Measurements from ENCODE around the gene ARFGAP1.

Gene ARFGAP1

GRCh38 chr20:63315731-63316491 is 43.3 kb downstream of the ARFGAP1 start:
- no peaks in the 10 kb centered on the region for H3K9me3 Mint-ChIP-seq
- H3K4me1 Mint-ChIP-seq (ENCODE audit: low read depth), result no peaks in the 10 kb centered on the region
- no peaks in the 10 kb centered on the region for H3K36me3 Mint-ChIP-seq (ENCODE audit: low read depth)
- no peak overlapping the region for H3K4me3 Mint-ChIP-seq
- no peaks in the 10 kb centered on the region for H3K27me3 Mint-ChIP-seq
- no peak overlapping the region for H3K27ac Mint-ChIP-seq

- no peak overlapping the region for H3K27ac Mint-ChIP-seq
- H3K27me3 Mint-ChIP-seq, result no peaks in the 10 kb centered on the region
- H3K4me3 Mint-ChIP-seq, result no peak overlapping the region
- no peaks in the 10 kb centered on the region for H3K4me1 Mint-ChIP-seq (ENCODE audit: low read depth)
- H3K9me3 Mint-ChIP-seq, result no peaks in the 10 kb centered on the region
- no peaks in the 10 kb centered on the region for H3K36me3 Mint-ChIP-seq (ENCODE audit: low read depth)
Observed at GRCh38 chr20:63316502-63316921, 43.9 kb downstream of the ARFGAP1 start.

- Mint-ChIP-seq H3K9me3 (no peaks in the 10 kb centered on the region), H3K36me3 (ENCODE audit: low read depth) (no peaks in the 10 kb centered on the region), H3K4me1 (ENCODE audit: low read depth) (no peaks in the 10 kb centered on the region), H3K27ac (no peak overlapping the region), H3K4me3 (no peak overlapping the region), H3K27me3 (no peaks in the 10 kb centered on the region)
Observed at GRCh38 chr20:63317061-63317460, 44.4 kb downstream of the ARFGAP1 start.

GRCh38 chr20:63317601-63318291 is 45.1 kb downstream of the ARFGAP1 start:
- H3K4me3 Mint-ChIP-seq, result no peak overlapping the region
- H3K27ac Mint-ChIP-seq, result no peak overlapping the region
- no peaks in the 10 kb centered on the region for H3K9me3 Mint-ChIP-seq
- H3K36me3 Mint-ChIP-seq (ENCODE audit: low read depth), result no peaks in the 10 kb centered on the region
- no peaks in the 10 kb centered on the region for H3K4me1 Mint-ChIP-seq (ENCODE audit: low read depth)
- H3K27me3 Mint-ChIP-seq, result no peaks in the 10 kb centered on the region

- no peak overlapping the region for H3K27ac Mint-ChIP-seq
- H3K4me1 Mint-ChIP-seq (ENCODE audit: low read depth), result no peaks in the 10 kb centered on the region
- no peaks in the 10 kb centered on the region for H3K9me3 Mint-ChIP-seq
- no peak overlapping the region for H3K4me3 Mint-ChIP-seq
- H3K36me3 Mint-ChIP-seq (ENCODE audit: low read depth), result no peaks in the 10 kb centered on the region
- no peaks in the 10 kb centered on the region for H3K27me3 Mint-ChIP-seq
Observed at GRCh38 chr20:63318391-63319163, 46.0 kb downstream of the ARFGAP1 start.

GRCh38 chr20:63319164-63320040 is 46.8 kb downstream of the ARFGAP1 start:
- Mint-ChIP-seq H3K9me3 (no peaks in the 10 kb centered on the region), H3K36me3 (ENCODE audit: low read depth) (no peaks in the 10 kb centered on the region), H3K27ac (no peak overlapping the region), H3K27me3 (no peaks in the 10 kb centered on the region), H3K4me3 (no peak overlapping the region), H3K4me1 (ENCODE audit: low read depth) (no peaks in the 10 kb centered on the region)

- Mint-ChIP-seq H3K27me3 (no peaks in the 10 kb centered on the region), H3K4me3 (no peak overlapping the region), H3K4me1 (ENCODE audit: low read depth) (no peaks in the 10 kb centered on the region), H3K9me3 (no peaks in the 10 kb centered on the region), H3K27ac (no peak overlapping the region), H3K36me3 (ENCODE audit: low read depth) (no peaks in the 10 kb centered on the region)
Observed at GRCh38 chr20:63320041-63320511, 47.5 kb downstream of the ARFGAP1 start.

GRCh38 chr20:63320616-63321147 is 48.1 kb downstream of the ARFGAP1 start:
- H3K4me3 Mint-ChIP-seq, result no peak overlapping the region
- no peaks in the 10 kb centered on the region for H3K9me3 Mint-ChIP-seq
- H3K27ac Mint-ChIP-seq, result no peak overlapping the region
- no peaks in the 10 kb centered on the region for H3K4me1 Mint-ChIP-seq (ENCODE audit: low read depth)
- H3K27me3 Mint-ChIP-seq, result no peaks in the 10 kb centered on the region
- H3K36me3 Mint-ChIP-seq (ENCODE audit: low read depth), result no peaks in the 10 kb centered on the region

- H3K9me3 Mint-ChIP-seq, result no peaks in the 10 kb centered on the region
- H3K4me1 Mint-ChIP-seq (ENCODE audit: low read depth), result no peaks in the 10 kb centered on the region
- H3K36me3 Mint-ChIP-seq (ENCODE audit: low read depth), result no peaks in the 10 kb centered on the region
- H3K27me3 Mint-ChIP-seq, result no peaks in the 10 kb centered on the region
- no peak overlapping the region for H3K4me3 Mint-ChIP-seq
- H3K27ac Mint-ChIP-seq, result no peak overlapping the region
Observed at GRCh38 chr20:63321148-63321831, 48.7 kb downstream of the ARFGAP1 start.

GRCh38 chr20:63322146-63322932 is 49.7 kb downstream of the ARFGAP1 start:
- H3K27ac Mint-ChIP-seq, result no peak overlapping the region

GRCh38 chr20:63322933-63323273 is 50.3 kb downstream of the ARFGAP1 start:
- Mint-ChIP-seq H3K36me3 (ENCODE audit: low read depth) (no peaks in the 10 kb centered on the region), H3K4me3 (no peak overlapping the region), H3K9me3 (no peaks in the 10 kb centered on the region), H3K27ac (no peak overlapping the region), H3K27me3 (no peaks in the 10 kb centered on the region), H3K4me1 (ENCODE audit: low read depth) (peaks cover 2% of the 10 kb centered on the region)

More at GRCh38 chr20:63322146-63322932, 49.7 kb downstream of the ARFGAP1 start:
- Mint-ChIP-seq H3K4me1 (ENCODE audit: low read depth) (peaks cover 2% of the 10 kb centered on the region), H3K27me3 (no peaks in the 10 kb centered on the region), H3K36me3 (ENCODE audit: low read depth) (no peaks in the 10 kb centered on the region), H3K9me3 (no peaks in the 10 kb centered on the region), H3K4me3 (no peak overlapping the region)

- Mint-ChIP-seq H3K4me3 (no peak overlapping the region), H3K27me3 (no peaks in the 10 kb centered on the region), H3K27ac (no peak overlapping the region), H3K36me3 (ENCODE audit: low read depth) (no peaks in the 10 kb centered on the region), H3K9me3 (no peaks in the 10 kb centered on the region), H3K4me1 (ENCODE audit: low read depth) (peaks cover 2% of the 10 kb centered on the region)
Observed at GRCh38 chr20:63323357-63323981, 50.9 kb downstream of the ARFGAP1 start.

GRCh38 chr20:63325021-63325471 is 52.4 kb downstream of the ARFGAP1 start:
- no peaks in the 10 kb centered on the region for H3K36me3 Mint-ChIP-seq (ENCODE audit: low read depth)

More at GRCh38 chr20:63325021-63325471, 52.4 kb downstream of the ARFGAP1 start:
- H3K9me3 Mint-ChIP-seq, result no peaks in the 10 kb centered on the region
- H3K4me1 Mint-ChIP-seq (ENCODE audit: low read depth), result peaks cover 2% of the 10 kb centered on the region
- no peak overlapping the region for H3K27ac Mint-ChIP-seq
- H3K27me3 Mint-ChIP-seq, result no peaks in the 10 kb centered on the region
- H3K4me3 Mint-ChIP-seq, result no peak overlapping the region
